GM12865 (cell line): Measurements from ENCODE around the gene MICAL3.

Experiments
- DNase-seq: peaks from one replicate; pipeline ENCODE4 v3.0.0; 2010; ENCODE audit warnings: low read depth
- H3K4me3 ChIP-seq: 2 replicates; pipeline ENCODE4 v1.5.1; 2011; ENCODE audit warnings: mild to moderate bottlenecking, low read depth, low read length, control low read depth
- TF ChIP-seq, protein P1 (sequence below): IDR thresholded peaks from 2 replicates; pipeline ENCODE4 v1.5.1; 2011; ENCODE audit warnings: low read length, control low read depth, low read depth, inconsistent platforms; ENCODE audit not compliant: insufficient read depth; ENCODE audit errors: missing control alignments

The MICAL3 gene

DNA sequence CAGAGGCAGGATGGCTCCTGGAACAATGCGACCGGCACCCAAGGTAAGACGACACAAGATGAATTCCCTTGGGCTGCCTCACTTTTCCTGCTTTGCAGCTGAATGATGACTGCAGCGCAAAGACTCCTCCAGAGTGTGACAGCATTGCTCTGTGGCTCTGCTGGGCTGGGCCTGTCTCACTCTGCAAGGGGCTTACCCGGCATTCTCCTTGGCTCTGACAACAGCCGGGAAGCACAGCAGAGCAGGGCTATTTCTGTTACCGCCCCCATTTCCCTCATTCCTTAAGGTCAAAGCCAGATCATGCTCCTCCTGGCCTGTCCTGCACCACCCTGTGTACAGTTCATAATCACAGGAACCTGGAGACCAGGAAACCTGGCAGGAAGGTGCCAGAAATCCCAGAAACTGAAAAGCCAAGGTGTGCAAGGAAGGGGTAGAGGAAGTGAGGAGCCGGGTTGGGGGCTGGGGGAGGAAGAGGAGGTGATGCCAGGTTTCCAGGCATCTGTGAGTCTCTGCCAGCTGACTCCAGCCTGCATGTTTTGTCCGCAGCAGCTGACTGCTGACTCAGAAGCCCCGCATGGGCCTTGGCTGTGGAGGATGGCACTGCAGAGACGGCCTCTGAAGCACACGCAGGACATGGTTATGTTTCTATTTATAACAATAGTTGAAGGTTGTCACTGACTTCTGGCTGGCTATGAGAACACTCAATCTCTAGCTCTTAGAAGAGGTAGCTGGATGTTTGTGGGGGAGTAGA is 113.6 kb downstream of the MICAL3 start:
- DNase-seq, result no peak
- TF ChIP-seq, protein P1, sequence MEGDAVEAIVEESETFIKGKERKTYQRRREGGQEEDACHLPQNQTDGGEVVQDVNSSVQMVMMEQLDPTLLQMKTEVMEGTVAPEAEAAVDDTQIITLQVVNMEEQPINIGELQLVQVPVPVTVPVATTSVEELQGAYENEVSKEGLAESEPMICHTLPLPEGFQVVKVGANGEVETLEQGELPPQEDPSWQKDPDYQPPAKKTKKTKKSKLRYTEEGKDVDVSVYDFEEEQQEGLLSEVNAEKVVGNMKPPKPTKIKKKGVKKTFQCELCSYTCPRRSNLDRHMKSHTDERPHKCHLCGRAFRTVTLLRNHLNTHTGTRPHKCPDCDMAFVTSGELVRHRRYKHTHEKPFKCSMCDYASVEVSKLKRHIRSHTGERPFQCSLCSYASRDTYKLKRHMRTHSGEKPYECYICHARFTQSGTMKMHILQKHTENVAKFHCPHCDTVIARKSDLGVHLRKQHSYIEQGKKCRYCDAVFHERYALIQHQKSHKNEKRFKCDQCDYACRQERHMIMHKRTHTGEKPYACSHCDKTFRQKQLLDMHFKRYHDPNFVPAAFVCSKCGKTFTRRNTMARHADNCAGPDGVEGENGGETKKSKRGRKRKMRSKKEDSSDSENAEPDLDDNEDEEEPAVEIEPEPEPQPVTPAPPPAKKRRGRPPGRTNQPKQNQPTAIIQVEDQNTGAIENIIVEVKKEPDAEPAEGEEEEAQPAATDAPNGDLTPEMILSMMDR, result peak; percentile 4
- H3K4me3 ChIP-seq, result no peak overlapping the region

DNA sequence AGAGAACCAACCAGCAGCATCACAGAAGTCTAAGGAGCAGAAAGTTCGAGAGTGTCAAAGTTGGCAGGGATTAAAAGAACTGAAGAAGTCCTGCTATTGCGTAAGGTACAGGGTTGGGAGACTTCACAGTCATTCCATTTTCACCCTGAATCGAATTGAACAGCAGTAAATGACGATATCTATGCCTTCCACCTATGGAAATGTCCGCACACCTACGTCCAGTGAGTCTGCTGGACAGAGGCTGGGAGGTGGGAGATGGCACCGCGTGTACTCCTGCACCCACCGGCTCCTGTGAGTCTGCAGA is 116.7 kb downstream of the MICAL3 start:
- TF ChIP-seq, protein P1, result no peak
- no peak for DNase-seq
- no peak overlapping the region for H3K4me3 ChIP-seq

DNA sequence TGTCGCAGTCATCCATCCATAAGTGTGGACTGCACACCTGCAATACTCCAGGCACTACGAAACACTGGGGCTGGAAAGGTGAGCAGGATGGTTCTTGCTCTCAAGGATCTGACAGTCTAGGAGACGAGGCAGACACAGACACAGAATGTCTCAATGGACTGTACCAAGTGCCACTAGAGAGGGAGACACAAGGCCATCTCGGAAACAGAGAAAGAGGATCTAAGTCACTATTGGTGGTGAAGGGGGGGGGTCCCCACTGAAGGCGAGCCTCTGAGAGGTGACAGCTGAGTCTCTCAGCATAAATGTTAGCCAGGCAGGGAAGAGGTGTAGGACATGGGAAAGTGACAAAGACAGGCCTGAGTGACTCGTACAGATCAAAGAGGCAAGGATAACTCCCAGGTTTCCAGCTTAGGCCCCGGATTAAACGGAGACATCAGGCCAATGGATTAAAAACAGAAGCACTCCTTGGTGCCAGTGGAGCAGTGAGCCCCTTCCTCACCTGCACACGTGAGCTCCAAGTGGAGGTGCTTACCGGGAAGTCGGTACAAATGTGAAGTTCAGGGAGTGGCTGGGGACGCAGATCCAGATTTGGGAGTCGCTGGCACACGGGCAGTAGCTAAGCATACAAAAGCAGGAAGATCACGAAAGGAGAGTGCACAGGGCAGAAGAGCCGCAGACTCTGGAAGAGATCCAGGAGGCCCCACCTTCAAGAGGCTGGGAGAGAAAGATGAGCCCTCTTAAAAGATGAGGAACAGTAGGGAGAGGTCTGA is 117.2 kb downstream of the MICAL3 start:
- H3K4me3 ChIP-seq, result no peak overlapping the region
- TF ChIP-seq, protein P1, result no peak
- no peak for DNase-seq

DNA sequence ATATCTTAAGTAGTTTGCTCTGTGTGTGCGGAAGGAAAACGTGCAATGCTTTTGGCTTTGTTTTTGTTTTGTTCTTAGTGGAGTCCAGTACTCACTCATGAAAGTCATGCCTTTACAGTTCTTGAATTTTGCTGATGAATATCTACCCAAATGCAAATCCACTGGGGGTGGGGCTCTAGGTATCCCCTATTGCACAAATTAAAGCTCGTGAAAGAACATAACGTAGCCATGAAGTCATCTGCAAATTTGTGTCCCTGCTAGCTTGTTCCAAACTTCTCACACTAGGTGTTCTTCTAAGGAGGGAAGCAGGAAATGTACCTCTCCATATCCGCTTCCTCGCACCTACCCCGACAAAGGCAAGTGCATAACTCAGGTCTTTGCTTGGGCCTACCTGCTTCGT is 118.9 kb downstream of the MICAL3 start:
- H3K4me3 ChIP-seq, result no peak overlapping the region
- DNase-seq, result no peak
- TF ChIP-seq, protein P1, result no peak

DNA sequence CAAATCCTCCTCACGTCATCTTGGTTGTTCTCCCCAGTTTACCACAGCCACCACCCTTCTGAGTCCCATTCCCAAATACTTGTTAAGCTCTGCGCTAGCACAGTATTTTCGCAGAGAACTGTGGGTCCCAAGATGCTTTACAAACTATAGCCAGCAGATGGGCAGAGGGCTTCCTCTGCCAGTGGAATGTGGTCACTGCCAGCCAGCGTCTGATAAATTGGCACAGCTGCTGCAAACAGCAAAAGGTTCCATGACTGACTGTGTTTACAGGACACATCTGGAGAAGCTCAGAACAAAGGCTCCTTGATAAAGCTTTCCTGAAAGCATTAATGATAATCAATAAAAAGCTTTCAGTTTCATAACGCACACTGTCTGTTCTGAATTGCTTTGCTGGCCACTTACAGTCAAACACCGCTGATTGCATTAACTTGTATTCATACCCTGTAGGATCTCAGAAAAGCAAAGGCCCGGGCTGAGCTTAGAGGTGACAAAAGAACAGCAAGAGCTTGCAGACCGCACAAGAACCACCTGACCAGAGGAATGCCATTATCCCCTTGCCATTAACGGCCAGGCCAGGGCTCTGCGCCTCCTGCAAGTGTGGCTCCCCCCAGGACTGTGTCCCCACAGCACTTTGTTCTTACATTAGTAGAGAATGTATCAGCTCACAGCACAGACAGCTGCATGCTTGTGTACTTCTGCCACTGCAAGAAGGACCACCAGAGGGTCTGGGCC is 120.6 kb downstream of the MICAL3 start:
- TF ChIP-seq, protein P1, result no peak
- H3K4me3 ChIP-seq, result no peak overlapping the region
- DNase-seq, result no peak

DNA sequence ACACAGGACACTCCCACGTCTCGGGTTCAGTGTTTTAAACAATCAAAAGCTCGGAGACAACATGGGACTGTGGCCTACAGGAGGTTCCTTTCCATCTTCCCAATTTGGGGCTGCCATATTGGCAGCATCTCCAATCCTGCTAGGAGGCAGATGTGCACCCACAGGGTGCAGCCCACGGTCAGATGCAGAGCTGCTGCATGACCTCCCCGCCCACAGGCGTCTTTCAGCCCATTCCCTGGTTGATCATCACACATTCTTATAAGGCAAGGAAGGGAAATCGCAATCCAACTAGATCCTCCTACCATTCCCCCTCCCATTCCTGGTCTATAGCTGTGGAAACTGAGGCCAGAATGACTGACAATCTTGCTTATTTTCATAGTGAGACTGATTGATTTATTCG is 121.4 kb downstream of the MICAL3 start:
- H3K4me3 ChIP-seq, result no peak overlapping the region
- TF ChIP-seq, protein P1, result no peak
- no peak for DNase-seq
